GM19452 (cell line): ENCODE data around the gene GPR39.
"Not testable (repeated sequence)": the region's sequence is repeated elsewhere in the genome, so short reads cannot be mapped to it uniquely, and the experiment has no call there.

Experiments used
- ATAC-seq: cut with Tn5 transposase; IDR thresholded peaks from one replicate; pipeline ENCODE4 v1.9.1; 2021; ENCODE audit not compliant: unreplicated experiment

GPR39 gene

DNA sequence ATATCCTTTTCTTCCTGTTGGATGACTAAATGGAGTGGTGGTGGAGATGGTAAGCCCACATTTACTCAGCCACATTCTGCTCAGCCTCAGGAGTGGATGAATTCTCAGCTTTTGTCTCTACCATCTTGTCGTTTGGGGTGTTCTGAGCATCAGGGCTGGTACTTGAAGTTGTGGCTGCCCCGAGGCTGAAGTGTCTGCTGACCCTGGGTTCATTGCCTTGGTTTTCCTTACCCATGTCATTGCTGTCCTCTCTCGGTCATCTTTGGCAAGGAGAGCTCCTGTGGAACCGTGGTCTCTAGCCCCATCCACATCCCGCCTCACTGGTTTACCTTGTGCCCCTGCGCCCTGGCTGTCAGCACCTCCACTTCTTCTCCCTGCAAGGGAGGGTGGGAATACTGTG lies 71.9 kb downstream of the GPR39 start:
- no peak for ATAC-seq

DNA sequence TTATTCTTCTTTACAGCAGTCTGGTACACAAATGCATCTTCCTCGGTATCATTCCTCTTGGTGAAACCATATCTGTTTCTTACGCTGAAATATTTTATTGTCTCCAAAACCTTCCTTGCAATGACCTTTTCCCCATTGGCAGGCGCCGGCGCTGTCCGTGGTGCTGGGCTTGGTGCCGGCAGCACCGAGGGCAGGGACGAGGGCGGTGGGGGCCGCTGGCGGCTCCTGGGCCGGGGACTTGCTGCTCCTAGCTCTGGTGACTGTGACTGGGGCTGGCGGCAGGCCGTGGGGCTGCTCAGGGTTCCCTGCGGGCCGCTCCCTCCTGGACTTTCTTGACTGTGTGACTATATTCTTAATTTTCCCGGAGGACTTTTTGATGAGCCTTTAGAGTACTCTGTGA lies 72.5 kb downstream of the GPR39 start:
- no peak for ATAC-seq

DNA sequence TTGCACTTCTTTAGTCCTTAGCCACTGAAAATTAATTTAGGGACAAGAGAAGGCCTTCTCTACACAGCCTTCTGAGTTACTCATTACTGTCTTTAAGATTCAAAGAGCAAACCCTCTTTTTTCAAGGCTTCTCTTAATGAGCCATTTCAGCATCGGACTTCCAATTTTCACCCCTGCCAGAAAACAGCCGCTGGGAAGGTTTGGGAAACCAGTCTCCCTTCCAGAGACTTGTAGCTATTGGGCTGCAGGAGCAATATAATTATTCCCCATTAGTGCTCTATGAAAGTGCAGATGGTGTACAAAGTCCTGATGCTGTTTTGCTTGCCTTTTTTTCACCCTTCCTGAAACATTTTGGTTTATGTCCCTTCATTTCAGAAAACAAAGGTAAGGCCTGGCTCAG lies 79.3 kb downstream of the GPR39 start:
- no peak for ATAC-seq

DNA sequence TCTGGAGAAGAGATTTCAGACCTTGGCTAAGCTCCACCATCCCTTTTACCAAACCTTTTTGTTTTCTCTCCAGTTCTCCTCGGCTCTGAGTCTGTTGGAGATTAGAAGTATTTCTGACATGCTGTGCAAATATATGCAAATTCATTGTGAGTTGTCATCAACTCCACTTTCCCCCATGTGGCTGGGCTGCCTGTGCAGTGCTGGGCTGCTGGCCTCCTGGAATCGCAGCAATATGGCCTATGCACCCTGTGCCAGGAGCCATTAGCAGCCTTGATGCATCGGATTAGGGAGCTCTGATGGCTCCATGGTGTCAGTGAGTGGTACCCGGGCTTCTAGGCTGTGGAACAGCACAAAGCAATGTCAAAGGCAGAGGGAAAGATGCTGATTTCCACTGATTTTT lies 80.0 kb downstream of the GPR39 start:
- ATAC-seq: no peak

DNA sequence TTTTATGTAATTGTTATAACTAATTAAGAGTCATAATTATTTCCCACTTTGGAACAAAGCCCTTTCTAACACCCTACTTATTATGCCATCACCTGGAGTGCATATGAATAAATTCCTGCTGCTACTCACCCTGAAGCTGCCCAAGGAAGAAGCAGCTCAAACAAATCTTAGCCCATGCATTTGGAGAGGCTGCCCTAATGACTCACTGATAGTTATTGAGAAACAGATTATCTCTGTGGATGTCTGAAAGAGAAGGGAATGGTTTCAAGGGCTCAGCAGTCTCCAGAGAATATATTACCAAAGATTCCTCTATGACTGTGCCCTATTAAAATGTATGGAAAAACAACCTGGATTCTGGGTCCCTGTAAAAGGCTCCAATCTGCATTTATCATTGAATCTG lies 81.0 kb downstream of the GPR39 start:
- no peak for ATAC-seq

DNA sequence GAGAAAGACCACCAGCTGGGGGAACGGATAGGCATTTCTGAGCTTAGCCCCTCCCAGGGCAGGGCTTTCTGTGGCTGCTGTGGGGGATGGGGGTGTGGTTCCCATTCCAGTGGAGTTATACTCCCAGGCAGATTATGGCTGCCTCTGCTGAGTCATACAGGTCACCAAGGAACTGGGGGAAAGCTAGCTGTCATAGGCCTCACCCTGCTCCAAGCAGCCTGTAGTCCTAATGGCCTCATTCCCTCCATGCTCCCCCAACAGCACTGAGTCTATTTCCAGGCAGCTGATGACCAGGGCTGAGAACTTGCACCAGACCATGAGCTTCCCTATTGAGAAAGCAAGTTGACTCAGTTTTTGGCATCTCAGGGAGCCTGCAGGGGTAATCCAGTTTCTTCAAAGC lies 87.1 kb downstream of the GPR39 start:
- ATAC-seq: no peak

DNA sequence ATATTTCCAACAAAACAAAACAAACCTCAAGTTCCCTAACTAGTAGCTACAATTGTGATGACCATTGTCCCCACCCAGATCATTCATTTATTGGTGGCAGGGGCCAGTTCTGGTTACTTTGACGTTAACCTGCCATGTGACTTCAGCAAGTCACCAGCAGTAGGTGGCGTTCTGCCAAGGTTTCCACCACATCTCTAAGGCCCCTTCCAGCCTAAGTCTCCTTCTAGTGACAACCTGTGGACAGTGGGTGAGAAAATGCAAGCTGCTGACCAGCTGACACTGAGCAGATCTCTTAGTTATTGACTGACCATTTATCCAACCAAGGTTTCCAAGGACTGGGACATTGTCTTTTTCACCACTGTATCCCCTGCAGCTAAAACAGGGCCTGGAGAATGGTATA lies 98.4 kb downstream of the GPR39 start:
- ATAC-seq: no peak

DNA sequence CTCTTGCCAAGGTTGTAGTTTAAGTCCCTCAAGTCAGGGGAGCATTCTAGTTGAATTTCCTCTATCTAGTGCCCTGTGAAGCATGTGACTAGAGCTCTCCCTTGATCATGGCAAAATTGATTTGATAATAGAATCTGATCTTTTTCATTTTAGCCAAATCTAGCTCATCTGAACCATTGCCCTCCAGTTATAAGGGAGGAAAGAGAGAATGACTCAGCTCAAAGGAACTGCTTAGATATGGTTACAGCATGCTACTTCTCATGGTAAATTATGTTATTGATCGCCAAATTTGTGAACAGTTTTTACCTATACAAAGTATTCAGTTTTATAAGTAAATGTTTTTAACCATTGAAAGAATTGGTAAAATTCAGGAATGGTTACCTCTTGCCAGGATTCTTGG lies 100.8 kb downstream of the GPR39 start:
- ATAC-seq: no peak

DNA sequence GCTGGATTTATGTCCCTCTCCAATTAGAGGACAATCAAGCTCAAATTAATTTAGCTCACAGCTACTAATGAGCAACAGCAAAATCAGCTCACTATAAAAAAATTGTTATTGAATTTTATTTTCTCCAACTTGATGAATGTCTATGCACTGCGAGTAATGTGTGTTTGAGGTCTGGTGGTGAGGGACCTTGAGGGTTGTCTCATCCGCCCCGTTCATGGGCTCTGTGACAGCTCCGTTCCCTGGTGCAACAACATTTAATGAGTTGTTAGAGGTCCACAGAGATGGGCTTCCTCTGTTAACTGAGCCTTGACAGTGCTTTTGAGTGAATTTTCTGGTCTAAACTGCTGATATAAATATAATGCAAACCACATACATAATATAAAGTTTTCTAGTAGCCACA lies 101.7 kb downstream of the GPR39 start:
- ATAC-seq: no peak

DNA sequence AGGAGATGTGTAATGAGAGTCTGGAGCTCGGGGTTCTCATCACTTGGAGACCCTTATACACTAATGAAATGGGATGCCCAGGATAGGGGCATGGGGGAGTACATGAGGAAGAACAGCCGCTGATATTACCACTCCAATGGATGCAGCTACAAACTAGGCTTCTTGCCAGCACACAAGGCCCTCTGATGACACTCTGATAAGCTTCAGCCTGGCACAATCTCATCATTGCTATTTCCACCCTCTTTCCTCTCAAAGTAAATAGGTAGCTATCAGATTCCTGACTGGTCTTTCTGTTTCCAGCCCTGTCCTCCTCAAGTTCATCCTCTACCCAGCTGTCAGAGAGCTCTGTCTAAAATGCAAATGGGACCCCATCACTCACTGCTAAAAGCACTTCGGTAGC lies 103.0 kb downstream of the GPR39 start:
- ATAC-seq: no peak

DNA sequence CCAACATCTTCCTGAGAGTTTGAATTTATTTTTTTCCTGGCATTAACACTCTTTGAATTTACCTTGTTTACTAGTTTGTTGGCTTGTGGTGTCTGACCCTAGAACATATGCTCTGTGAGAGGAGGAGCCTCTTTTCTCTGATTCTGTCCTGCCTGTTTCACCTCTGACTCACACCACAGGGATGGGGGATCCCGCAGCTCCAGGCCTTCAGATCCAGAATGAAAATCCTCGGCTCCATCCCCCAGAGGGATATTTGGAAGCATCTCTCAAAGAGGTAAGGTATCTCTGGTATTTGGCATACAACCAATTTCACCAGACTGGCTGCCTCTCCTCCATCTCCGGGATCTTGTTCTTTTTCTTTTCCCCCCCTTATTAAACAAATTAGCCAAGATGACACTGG lies 104.7 kb downstream of the GPR39 start:
- no peak for ATAC-seq

DNA sequence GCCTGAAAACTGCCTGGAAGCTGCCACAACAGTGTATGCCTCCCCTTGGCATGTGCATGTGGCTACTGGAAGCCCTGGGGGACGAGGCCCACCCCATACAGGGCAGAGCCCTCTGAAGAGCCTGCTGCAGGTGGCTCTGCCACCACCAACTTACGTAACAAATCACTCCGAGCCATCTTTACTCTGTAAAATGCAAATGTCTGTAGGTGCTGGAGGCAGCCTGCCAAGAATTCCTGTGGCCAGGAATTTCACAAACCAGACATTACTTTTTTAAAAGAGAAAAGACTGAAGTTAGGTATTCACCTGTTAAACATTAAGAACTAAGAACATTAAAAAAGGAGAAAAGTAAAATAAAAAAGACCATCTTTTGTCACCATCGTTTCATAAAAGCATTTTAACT lies 106.3 kb downstream of the GPR39 start:
- no peak for ATAC-seq

DNA sequence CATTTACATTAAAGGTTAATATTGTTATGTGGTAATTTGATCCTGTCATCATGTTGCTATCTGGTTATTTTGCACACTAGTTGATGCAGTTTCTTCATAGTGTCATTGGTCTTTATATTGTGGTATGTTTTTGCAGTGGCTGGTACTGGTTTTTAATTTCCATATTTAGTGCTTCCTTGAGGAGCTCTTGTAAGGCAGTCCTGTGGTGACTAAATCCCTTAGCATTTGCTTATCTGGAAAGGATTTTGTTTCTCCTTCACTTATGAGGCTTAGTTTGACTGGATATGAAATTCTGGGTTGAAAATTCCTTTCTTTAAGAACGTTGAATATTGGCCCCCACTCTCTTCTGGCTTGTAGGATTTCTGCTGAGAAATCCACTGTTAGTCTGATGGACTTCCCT lies 120.5 kb downstream of the GPR39 start:
- not testable (repeated sequence) for ATAC-seq

DNA sequence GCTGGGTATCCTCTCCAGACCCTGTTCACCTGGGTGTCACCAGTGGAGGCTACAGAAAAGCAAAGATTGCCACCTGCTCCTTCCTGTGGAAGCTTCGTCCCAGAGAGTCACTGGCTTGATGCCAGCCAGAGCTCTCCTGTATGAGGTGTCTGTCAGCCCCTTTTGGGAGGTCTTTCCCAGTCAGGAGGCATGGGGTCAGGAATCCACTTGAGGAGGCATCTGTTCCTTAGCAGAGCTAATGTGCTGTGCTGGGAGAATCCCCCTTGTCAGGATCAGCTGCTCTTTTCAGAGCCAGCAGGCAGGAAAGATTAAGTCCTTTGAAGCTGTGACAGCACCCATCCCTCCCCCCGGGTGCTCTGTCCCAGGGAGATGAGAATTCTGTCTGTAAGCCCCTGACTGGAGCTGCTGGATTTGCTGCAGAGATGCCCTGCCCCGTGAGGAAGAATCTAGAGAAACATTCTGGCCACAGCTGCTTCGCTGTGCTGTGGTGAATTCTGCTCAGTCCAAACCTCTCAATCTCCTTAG lies 121.8 kb downstream of the GPR39 start:
- ATAC-seq: no peak

DNA sequence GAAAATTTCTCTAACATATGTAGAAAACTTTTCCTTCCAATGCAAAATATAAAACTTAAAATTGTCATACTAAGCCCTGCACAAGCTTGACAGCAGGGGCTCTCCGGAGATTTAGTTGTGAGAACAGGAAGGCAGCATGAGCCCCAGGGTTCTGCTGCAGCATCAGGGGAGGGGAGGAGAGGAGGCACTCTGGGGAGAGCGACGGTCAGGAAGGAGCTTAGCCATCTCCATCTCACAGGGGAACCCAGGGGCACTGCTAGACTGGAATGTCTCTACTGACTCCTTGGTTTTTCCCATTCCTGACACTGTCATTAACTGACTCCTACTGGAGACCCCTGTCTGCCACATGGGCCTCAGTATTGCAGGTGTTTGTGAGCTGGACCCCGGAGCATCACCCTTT lies 123.6 kb downstream of the GPR39 start:
- no peak for ATAC-seq

DNA sequence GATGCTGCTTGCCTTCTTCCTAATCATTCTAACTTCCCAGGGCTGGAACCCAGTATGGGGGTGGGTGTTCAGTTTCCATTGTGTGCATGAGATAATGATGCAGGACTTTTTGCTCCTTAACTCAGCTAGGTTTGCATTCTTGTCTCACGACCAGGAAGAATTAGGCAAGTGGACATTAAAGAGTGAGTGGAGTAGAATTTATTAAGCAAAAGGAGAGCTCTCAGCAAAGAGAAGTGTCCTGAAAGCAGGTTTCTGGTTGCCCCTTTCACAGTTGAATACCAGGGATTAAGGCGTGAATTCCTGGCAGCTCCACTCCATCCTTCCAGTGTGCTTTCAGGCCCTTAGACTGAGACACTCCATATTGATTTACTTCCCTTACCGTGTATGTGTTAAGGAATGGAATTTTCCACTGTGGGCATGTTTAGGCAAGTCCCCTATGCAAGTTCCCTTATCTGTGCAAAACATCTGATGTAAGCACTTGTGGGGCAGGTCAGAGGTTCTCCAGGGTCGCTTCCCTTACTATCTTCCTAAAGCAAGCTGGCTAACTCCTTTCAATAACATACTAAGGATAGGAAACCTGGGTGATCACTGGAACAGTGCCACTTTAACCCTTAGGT lies 126.5 kb downstream of the GPR39 start:
- ATAC-seq: no peak

DNA sequence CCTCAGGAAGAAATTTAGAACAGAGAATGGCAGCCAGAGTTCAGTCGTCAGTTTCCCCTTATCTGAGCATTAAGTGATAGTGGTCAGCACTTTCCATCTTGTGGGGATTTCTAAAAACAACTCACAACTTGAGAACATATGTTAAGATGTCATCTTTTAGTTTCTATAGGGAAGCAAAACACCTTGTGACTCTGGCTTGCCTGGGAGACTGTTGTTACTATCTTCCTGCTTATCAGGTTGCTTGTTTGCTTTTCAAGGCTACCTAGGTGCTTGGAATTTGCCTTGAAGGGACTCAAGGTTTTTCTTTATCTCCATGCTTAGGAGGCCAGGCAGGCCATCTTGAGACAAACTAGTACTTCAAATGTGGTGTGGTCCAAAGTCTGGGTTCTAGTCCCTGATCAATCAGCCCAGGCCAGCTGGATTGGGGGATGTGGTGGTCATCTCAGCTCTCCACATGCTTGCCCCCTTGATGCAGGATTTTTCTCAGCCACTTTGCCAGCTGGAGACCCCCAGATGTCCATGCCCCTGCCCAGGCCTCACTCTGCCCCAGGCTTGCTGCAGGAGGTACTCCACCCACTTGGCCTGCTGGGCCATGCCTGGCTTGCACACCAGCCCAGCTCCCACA lies 127.5 kb downstream of the GPR39 start:
- ATAC-seq: no peak

DNA sequence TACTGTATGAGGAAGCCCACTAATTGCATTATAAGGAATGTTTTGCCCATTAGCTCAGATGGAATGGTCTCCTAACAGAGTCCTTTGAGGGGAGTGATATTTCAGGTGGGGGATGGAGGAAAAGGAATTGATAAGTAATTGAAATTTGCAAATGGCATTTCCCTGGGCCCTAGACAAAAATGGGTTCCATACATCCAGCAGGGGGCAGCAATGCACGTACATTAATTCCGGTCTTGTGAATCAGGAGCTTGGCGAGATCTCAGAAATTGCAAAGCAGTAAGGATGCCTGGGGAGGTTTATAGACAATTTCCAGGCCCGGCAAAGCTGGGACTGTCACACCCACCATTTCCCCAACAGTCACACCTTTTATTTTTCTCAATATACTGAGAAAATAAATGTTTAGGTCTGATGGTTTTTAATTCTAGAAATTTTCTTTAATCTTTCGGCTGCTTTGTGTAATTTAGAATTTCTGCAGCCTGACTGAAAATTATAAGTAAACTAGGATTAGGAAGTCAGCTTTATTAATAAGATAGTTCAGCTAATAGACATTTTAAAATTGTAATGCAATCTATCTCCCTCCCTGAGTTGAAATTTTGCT lies 130.6 kb downstream of the GPR39 start:
- peak; percentile 46 for ATAC-seq

DNA sequence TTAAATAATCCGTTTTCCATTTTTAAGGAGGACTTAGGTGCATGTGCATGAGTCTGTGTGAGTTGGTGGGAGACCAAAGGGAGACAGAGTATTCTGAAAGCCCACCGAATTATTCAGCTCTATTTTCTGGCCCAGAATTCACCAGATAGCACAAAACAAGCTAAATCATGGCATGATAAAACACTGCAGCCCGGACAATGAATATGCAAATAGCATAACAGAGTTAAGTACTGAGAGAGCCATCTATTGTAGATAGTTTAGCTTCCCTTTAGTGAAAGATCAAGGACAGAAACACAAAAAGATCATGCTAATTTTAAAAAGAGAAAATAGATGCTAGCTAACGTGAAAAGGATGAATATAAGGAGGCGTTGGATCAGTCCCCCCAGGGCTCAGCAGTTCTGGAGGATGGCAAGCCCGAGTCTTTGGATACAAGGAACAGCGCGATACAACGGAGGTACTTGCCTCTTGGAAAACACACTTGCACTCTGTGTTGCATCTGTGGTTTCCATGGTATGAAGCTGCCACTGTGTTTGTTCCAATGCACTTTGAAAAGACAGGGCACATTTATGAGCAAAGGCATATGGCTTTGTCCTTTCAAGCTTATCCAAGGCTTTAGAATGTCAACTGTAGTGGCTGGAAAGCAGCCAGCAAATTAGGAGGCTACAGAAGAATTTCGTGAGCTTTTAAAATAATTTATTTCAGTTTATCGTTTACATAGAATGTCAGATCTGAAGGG lies 133.5 kb downstream of the GPR39 start:
- ATAC-seq: no peak

DNA sequence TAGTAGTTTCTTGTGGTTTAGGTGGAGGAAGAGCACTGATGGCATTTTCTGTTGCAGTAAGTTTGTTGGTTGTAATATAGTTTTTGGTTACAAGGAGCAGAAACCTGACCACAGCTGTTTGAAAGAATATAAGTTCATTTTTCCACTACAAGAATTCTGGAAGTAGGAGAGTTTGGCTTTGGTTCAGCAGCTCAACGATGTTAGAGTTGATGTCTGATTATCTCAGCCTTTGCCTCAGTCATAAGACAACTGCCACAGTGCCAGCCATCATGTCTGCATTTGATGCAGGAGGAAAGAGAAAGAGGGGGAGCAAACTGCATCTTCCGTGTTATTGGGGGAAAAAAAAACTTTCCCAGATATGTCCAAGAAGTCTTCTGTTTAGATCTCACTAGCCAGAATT lies 134.3 kb downstream of the GPR39 start:
- ATAC-seq: no peak

DNA sequence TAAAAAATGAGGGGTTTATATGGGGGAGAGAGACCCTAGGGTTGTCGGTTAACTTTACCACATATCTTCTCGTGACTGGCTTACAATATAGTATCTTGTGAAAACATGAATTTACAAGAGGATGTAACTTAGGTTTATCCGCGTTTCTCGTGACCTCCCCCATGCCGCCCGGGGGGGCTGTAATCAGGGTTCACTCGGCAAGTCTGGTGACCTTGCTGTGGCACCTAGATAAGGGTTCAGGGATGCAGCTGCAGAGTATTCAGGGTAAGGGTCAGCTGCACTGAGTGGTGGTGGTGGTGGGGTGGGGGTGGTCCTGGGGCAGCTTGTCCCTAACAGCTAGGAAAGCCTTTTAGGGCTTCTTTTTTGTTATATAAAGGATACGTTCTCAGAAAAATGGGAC lies 141.1 kb downstream of the GPR39 start:
- ATAC-seq: no peak

DNA sequence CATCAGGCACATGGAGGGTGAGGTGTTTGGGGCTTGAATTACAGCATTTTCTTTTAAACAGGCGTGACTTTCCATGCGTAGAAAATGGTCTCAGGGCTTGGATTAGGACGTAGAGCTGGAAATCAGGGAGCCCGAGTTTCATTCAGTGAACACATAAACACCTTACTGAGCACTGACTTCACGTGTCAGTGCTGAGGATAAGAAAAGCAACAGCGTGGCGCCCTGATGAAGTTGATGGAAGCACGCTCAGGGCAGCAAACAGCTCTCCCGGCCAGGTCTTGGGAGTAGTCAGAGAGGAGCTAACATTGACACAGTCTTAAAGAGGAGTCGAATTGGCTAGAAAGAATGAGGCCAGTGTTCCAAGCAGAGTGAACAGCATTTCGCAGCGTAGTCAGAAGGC lies 142.7 kb downstream of the GPR39 start:
- ATAC-seq: no peak
